Activated T-cell treated with anti-CD3 and anti-CD28 coated beads, Interleukin-2, amount 50 U/mL, for 72 hours (primary cell): ENCODE results near the gene HPS1. TPM values are rescaled to one million over a fixed set of nuclear protein-coding genes. Genes with fewer than 3 reads are reported as not detected.
A peak's percentile ranks its signal among the peaks of the same experiment; 100 is the strongest.

Source experiments
- ATAC-seq, 2 donors: fragments of 150-1000 bp; cut with Tn5 transposase; replicated peaks in 1 of 2; 2 replicates each; pipeline ENCODE4 v1.10.0; 2021; ENCODE audit warnings: moderate library complexity in 2 of 2, mild to moderate bottlenecking in 1 of 2
- DNase-seq, 2 donors: peaks; one replicate each; pipeline ENCODE4 v3.0.0; 2021 to 2022; ENCODE audit warnings: mixed read lengths in 1 of 2
- H3K27ac Mint-ChIP-seq: one replicate; pipeline ENCODE4 v1.8.0; 2022; ENCODE audit warnings: mild to moderate bottlenecking, moderate library complexity, mixed read lengths
- H3K27me3 Mint-ChIP-seq: one replicate; pipeline ENCODE4 v1.8.0; 2022; ENCODE audit warnings: low read depth, mixed read lengths
- H3K36me3 Mint-ChIP-seq, 2 donors: one replicate each; pipeline ENCODE4 v1.8.0; 2022; ENCODE audit warnings: mixed read lengths in 2 of 2, mild to moderate bottlenecking in 1 of 2; ENCODE audit not compliant: insufficient read depth in 2 of 2
- H3K4me1 Mint-ChIP-seq: one replicate; pipeline ENCODE4 v1.8.0; 2022; ENCODE audit warnings: low read depth, mixed read lengths
- H3K4me3 Mint-ChIP-seq, 2 donors: one replicate each; pipeline ENCODE4 v1.8.0; 2022; ENCODE audit warnings: mild to moderate bottlenecking in 2 of 2, mixed read lengths in 2 of 2, moderate library complexity in 2 of 2
- H3K9me3 Mint-ChIP-seq, 2 donors: one replicate each; pipeline ENCODE4 v1.8.0; 2022; ENCODE audit warnings: mixed read lengths in 2 of 2
- total RNA-seq, 2 donors: library from RNA; stranded (reverse); gene quantifications; one replicate each; pipeline ENCODE4 v1.2.3, GENCODE V29; 2022

The HPS1 gene
- total RNA-seq, 2 donors from 2014 or later: 58.5 to 62.1 TPM

DNA sequence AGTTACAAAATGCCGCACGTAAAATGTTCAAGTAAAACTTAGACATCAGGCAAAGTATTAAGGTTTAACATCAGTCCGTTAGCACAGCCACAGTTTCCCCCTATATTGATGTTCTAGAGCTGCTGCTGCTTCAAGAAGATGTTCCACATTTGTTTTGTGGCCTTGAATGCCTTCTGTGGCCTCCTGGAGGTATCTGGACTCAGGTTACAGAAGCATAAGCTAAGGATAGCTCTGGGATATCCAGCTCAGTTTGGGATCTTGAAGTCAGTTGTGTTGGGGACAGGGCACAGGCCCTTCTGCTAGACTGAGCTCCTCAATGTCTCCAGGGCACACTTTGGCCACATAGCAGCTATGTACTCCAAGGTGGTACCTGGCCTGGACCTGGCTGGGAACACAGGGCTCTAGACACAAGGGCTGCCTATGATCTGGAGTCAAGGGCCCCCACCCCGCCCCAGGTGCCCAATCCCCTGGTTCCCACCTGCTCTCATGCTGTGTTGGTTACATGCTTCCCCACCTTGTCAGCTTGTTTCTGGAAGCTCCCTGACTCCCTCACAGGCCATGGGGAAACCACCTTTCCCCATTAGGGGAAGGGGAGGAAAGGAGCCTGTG lies 36.5 kb downstream of the HPS1 start:
- Mint-ChIP-seq H3K4me1 (peaks cover 12% of the 10 kb centered on the region), H3K9me3 (no peaks in the 10 kb centered on the region), H3K27ac (no peak overlapping the region), H3K27me3 (no peaks in the 10 kb centered on the region), H3K36me3 (no peaks in the 10 kb centered on the region), H3K4me3 (no peak overlapping the region)
- no peak for DNase-seq
- no peak for ATAC-seq

DNA sequence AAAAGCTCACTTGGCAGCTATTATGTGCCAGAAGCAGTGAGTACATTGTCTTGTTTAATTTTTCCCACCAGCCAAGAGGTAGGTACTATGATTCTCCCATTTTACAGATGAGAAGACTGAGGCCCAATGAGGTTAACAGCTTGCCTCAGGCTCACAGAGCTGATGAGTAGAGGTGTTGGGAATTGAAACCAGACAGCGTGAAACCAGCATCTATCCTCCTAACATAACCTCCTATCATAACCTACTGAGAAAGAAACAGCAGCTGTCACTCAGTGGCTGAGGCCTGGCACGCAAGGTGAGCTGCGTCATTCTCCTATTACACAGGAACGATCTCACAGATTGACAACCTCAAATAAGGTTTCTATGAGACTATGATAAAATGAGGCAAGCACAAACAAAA lies 37.9 kb downstream of the HPS1 start:
- no peaks in the 10 kb centered on the region for H3K36me3 Mint-ChIP-seq
- no peak overlapping the region for H3K4me3 Mint-ChIP-seq
- no peak for DNase-seq
- H3K4me1 Mint-ChIP-seq: peaks cover 17% of the 10 kb centered on the region
- ATAC-seq: peak in 1 of 2 donors; percentile 33
- H3K27ac Mint-ChIP-seq: no peak overlapping the region
- no peaks in the 10 kb centered on the region for H3K27me3 Mint-ChIP-seq
- H3K9me3 Mint-ChIP-seq: no peaks in the 10 kb centered on the region

DNA sequence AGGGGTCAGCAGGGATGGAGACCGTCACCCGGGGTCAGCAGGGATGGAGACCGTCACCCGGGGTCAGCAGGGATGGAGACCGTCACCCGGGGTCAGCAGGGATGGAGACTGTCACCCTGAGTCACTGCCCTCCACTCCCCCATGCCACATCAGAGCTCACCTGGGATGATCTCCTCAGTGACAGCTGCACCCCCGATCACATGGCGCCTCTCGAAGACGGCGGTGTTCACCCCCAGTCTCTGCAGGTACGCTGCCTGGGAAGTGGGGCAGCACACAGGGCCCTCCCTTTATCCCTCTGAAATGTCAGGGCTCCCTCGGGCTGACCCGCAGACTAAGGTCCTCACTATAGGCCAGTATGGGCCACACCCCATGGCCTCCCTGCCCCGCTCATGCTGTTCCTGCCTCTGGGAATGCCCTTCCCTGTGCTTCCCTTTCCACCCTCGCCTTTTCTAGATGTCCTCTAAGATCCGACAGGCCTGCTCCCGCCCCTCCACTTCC lies 38.9 kb downstream of the HPS1 start:
- H3K27ac Mint-ChIP-seq: no peak overlapping the region
- no peaks in the 10 kb centered on the region for H3K27me3 Mint-ChIP-seq
- H3K4me3 Mint-ChIP-seq: no peak overlapping the region
- H3K36me3 Mint-ChIP-seq: peaks cover 0 to 4% of the 10 kb centered on the region in 2 donors
- no peaks in the 10 kb centered on the region for H3K9me3 Mint-ChIP-seq
- peaks cover 23% of the 10 kb centered on the region for H3K4me1 Mint-ChIP-seq
- no peak for DNase-seq
- ATAC-seq: no peak

DNA sequence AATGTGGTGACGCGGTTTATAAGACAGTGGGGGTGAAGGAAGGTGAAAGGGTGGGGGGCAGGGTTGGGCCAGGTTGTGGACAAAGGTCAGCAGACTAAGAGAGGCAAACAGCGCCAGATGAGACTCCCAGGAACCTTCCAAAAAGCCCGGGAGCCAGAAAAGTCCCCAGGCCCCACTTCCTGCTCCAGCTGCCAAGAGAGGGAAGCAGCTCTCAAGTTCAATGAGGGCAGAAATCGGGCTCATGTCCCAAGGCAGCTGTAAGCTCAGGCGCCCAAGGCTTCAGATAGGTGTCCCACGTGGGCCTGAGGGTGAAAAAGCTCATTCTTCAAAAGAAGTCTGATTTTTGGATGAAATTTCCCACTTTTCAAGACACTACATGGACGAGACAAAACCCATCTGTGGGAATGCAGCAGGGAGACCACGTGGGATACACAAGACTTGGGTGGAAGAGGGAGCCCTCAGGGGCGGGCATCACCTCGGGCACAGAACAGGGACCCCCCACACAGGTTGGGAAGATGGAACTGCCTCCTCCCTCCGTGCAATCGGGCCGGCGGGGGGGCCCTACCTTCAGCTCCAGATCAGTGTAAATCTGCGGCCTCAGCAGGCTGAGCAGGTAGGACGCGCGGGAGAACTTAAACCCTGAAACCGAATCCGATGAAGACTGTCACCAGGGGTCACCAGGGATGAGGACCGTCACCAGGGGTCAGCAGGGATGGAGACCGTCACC lies 39.6 kb downstream of the HPS1 start:
- H3K27me3 Mint-ChIP-seq: no peaks in the 10 kb centered on the region
- no peaks in the 10 kb centered on the region for H3K9me3 Mint-ChIP-seq
- no peak for ATAC-seq
- H3K4me3 Mint-ChIP-seq: no peak overlapping the region
- H3K4me1 Mint-ChIP-seq: peaks cover 23% of the 10 kb centered on the region
- H3K27ac Mint-ChIP-seq: no peak overlapping the region
- peaks cover 0 to 4% of the 10 kb centered on the region in 2 donors for H3K36me3 Mint-ChIP-seq
- DNase-seq: no peak

DNA sequence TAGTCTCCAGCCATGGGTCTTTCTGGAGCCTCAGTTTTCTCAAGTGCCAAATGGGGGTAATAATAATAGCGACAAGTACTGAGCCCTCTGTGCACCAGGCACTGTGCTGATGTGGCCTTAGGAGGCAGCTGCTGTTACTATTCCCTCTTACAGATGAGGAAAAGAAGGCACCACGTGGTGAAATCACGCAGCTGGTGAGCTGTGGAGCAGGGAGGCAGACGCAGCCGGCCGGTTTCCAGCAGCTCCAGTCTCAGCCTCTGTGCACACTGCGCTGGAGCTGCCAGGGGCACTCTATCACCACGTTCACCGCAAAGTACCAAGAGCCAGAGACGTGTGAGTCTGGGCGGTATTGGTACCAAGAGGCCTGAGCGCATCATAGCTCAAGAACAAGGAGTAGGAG lies 41.3 kb downstream of the HPS1 start:
- ATAC-seq: no peak
- H3K27ac Mint-ChIP-seq: no peak overlapping the region
- H3K36me3 Mint-ChIP-seq: peaks cover 0 to 4% of the 10 kb centered on the region in 2 donors
- no peaks in the 10 kb centered on the region for H3K9me3 Mint-ChIP-seq
- H3K4me3 Mint-ChIP-seq: no peak overlapping the region
- peaks cover 23% of the 10 kb centered on the region for H3K4me1 Mint-ChIP-seq
- no peak for DNase-seq
- no peaks in the 10 kb centered on the region for H3K27me3 Mint-ChIP-seq

DNA sequence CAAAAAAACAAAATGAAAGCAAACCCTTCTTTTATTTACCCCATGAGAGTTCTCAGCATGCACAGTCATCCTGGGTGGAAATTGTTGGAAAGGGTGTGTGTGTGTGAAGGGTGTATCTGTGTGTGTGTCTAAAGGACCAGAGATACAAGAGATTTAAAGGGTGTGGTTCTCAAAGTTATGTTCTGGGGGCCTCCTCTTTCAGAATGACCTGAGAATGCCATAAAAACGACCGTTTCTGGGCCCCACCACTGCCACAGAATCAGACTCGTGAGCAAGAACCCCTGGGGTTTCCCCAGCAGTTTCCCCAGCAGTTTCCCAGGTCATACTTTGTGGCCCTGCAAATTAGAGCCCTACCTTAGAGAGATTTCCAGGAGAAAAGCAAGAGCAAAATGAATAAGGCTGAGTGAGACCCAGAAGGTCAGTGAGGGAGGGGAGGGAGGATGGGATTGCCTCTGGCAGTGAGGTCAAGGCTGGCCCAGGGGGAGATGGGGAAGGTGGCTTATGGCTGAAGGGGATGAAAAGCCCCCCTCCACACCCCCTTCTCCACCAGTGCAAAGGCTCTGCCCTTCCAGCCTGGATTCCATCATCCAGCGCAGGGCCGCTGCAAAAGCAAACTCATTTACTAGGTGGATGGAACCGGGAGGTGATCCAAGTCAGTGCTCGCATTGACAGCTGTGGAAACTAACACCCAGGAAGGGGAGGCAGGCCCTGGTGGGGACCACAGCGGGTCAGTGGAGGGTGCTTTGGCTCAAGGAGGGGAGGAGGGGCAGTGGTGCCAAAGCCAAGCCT lies 42.0 kb downstream of the HPS1 start:
- peaks cover 0 to 4% of the 10 kb centered on the region in 2 donors for H3K36me3 Mint-ChIP-seq
- no peaks in the 10 kb centered on the region for H3K27me3 Mint-ChIP-seq
- DNase-seq (peak; percentile 29 to 37), ATAC-seq (peak; percentile 55 to 57)
- no peaks in the 10 kb centered on the region for H3K9me3 Mint-ChIP-seq
- peak overlapping the region; percentile 94 for H3K27ac Mint-ChIP-seq
- H3K4me1 Mint-ChIP-seq: peaks cover 23% of the 10 kb centered on the region
- peak overlapping the region; percentile 69 to 85 for H3K4me3 Mint-ChIP-seq

DNA sequence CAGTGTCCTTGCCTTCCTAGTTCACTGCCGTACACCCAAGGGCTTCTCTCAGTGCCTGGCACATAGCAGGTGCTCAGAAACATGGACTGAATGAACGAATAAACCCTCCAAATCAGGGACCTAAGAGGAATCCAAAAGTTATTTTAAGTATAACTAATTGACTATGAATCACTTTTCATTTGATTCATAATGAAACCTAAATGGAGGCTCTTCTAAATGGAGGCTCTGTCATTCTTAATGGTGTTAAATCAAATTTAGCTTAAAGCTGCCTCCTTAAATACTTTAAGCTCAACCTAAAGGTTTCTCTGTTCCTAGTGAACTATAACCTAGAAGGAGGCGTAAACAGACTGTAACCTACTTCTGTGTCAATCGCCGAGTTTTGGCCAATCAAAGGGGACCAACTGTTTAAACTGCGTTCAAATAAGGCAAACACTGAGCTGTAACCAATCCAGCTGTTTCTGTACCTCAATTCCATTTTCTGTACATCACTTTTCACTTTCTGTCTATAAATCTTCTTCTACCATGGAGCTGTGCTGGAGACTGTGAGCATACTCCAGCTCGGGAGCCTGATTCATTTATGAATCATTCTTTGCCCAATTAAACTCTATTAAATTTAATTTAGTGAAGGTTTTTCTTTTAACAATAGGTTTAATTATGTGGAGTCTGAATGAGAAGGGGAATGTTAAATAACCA lies 42.8 kb downstream of the HPS1 start:
- H3K27ac Mint-ChIP-seq: peak overlapping the region; percentile 94
- H3K36me3 Mint-ChIP-seq: peaks cover 0 to 4% of the 10 kb centered on the region in 2 donors
- DNase-seq: no peak
- H3K9me3 Mint-ChIP-seq: no peaks in the 10 kb centered on the region
- no peaks in the 10 kb centered on the region for H3K27me3 Mint-ChIP-seq
- peak in 1 of 2 donors; percentile 16 for ATAC-seq
- peak overlapping the region; percentile 69 to 85 for H3K4me3 Mint-ChIP-seq
- peaks cover 23% of the 10 kb centered on the region for H3K4me1 Mint-ChIP-seq

DNA sequence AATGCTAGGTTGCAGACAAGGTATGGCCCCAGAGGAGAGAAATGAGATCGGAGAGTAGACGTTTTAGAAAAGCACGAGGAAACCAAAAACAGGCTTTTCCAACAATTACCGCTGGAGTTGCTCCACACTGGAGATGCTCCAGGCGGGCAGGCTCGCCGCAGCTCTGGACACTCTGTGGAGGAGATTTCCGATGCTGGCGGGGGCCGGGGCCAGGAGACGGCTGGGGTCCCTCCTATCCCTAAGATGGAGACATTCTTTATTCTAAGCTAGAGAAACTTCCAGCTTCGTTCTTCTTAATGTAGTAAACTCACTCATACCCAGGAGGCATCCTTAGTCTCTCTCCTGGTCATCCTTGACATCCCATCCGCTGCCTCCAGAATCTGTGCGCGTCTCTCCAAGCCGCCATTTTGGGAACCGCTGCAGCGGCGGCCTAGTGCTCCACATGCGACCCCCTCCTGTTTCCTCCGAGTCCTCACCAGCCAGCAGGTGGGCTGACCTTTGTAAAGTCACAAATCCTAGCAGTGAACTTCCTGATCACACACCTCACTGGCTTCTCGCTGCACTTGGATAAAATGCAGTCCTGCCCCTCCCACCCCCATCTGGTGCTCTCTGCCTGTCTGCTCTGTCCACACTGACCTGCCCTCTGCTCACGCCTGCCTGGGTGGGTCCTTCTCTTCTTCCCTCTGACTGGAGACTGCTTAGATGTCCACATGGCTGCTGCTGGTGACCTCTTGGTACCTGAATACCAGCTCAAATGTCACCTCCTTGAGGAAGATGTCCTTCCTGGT lies 43.6 kb downstream of the HPS1 start:
- Mint-ChIP-seq H3K4me1 (peaks cover 23% of the 10 kb centered on the region), H3K9me3 (no peaks in the 10 kb centered on the region), H3K36me3 (peaks cover 0 to 4% of the 10 kb centered on the region in 2 donors), H3K27me3 (no peaks in the 10 kb centered on the region), H3K4me3 (peak overlapping the region; percentile 3 to 85), H3K27ac (peak overlapping the region; percentile 94)
- DNase-seq (no peak), ATAC-seq (no peak)

DNA sequence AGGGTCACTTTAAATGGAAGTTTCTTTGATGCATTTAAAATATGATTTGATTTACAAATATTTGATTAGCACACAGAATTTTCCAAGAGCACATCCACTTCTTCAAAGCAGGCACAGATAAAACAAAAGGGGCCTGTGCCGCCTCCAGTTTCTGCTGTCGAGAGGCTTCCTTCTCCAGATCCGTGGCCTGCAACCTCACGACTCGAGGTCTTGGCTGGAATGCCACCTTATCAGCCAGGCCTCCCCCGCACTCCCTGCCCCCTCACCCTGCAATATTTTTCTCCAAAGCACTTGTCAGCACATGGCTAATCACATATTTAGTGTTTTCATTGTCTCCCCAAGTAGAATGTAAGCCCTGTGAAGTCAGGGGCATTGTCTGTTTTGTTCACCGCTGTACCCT lies 44.3 kb downstream of the HPS1 start:
- H3K4me1 Mint-ChIP-seq: peaks cover 23% of the 10 kb centered on the region
- H3K36me3 Mint-ChIP-seq: peaks cover 0 to 4% of the 10 kb centered on the region in 2 donors
- no peak overlapping the region for H3K27ac Mint-ChIP-seq
- ATAC-seq: no peak
- no peaks in the 10 kb centered on the region for H3K27me3 Mint-ChIP-seq
- no peak overlapping the region for H3K4me3 Mint-ChIP-seq
- no peak for DNase-seq
- H3K9me3 Mint-ChIP-seq: no peaks in the 10 kb centered on the region

DNA sequence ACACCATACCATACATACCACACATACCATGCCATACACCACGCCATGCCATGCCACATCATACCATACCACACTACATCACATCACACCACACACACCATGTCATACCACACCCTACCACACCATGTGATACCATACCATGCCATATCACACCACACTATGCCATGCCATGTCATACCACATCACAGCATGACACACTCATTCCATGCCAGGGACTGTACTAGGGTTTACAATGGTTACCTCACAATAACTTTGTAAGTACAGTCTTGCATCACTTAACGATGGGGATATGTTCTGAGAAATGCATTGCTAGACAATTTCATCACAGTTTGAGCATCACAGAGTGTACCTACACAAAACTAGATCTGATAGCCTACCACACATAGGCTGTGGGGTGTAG lies 46.3 kb downstream of the HPS1 start:
- Mint-ChIP-seq H3K4me1 (peaks cover 23% of the 10 kb centered on the region), H3K27me3 (no peaks in the 10 kb centered on the region), H3K36me3 (peaks cover 0 to 4% of the 10 kb centered on the region in 2 donors), H3K27ac (no peak overlapping the region), H3K9me3 (no peaks in the 10 kb centered on the region), H3K4me3 (no peak overlapping the region)
- DNase-seq: peak; percentile 34 to 38
- peak; percentile 80 to 83 for ATAC-seq

DNA sequence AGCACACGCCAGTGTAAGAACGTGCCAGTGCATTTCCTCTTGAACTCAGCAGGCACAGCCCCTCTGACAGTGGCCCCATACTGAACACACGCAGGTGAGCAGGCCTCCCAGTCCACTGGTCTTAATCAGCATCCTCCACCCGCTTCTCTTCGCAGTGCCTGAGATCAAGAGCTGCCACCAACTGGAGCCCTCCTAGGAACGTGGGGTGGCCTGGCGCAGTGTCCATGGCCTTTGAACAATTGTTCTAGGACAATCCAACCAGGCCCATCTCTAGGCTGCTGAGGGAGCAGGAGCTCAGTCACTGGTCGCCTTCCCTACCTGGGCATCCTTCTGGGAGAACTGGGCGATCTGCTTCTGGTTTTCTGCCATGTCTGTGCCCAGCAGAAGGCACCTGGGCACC lies 47.0 kb downstream of the HPS1 start:
- no peaks in the 10 kb centered on the region for H3K9me3 Mint-ChIP-seq
- peaks cover 0 to 4% of the 10 kb centered on the region in 2 donors for H3K36me3 Mint-ChIP-seq
- ATAC-seq (no peak), DNase-seq (no peak)
- H3K27me3 Mint-ChIP-seq: no peaks in the 10 kb centered on the region
- no peak overlapping the region for H3K27ac Mint-ChIP-seq
- peaks cover 16% of the 10 kb centered on the region for H3K4me1 Mint-ChIP-seq
- H3K4me3 Mint-ChIP-seq: no peak overlapping the region

DNA sequence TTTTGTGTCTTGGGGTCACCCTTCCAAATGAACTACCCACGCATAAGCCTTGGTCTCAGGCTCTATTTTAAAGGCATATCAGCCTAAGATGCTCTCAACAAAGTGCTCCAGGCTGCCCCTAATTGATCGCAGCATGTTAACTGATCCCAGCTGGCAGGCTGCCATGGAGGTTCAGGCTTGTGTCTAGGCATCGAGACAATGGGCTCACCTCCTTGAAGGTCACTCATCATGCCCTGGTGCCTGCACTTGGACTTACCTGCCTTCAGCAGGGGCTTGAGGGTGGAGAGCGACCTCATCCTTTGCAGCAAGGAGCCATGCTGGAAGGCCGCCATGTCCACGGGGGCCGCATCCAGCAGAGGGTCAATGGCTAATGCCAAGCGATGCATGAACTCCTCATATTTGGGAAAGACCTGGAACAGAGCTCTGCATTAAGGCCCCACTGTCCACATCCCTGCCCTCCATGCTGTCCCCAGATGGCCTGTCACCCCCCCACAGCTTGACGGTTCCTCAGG lies 49.6 kb downstream of the HPS1 start:
- no peak for DNase-seq
- ATAC-seq: no peak
- Mint-ChIP-seq H3K27ac (no peak overlapping the region), H3K27me3 (no peaks in the 10 kb centered on the region), H3K4me3 (no peak overlapping the region), H3K36me3 (no peaks in the 10 kb centered on the region), H3K9me3 (no peaks in the 10 kb centered on the region), H3K4me1 (no peaks in the 10 kb centered on the region)
